DMS 273 treated with DMSO at 0.1 percent for 48 hours (cell line): ENCODE results near the gene RASIP1.
"Not testable (repeated sequence)": the region's sequence is repeated elsewhere in the genome, so short reads cannot be mapped to it uniquely, and the experiment has no call there.

Experiments
- DNase-seq: peaks from one replicate; lab custom pipeline; 2025; lab: John Stamatoyannopoulos, UW

The RASIP1 gene

GRCh38 chr19:48740164-48740972 lies at the start of gene RASIP1:
Gene RASIP1 (minus strand): TSS chr19:48740610. CDS start chr19:48740282, 328 bp downstream.
- no peak for DNase-seq

GRCh38 chr19:48787331-48787730 lies 46.9 kb upstream of the RASIP1 start:
- DNase-seq = not testable (repeated sequence)

- DNase-seq = not testable (repeated sequence)
These were observed 46.0 kb upstream of the RASIP1 start for GRCh38 chr19:48786422-48786821.

- DNase-seq = no peak
These were observed 44.1 kb upstream of the RASIP1 start for GRCh38 chr19:48784527-48784926.

- DNase-seq = no peak
These were observed 40.4 kb upstream of the RASIP1 start for GRCh38 chr19:48780631-48781391.

GRCh38 chr19:48779636-48780035 lies 39.2 kb upstream of the RASIP1 start:
- DNase-seq = no peak

GRCh38 chr19:48777720-48778119 lies 37.3 kb upstream of the RASIP1 start:
- no peak for DNase-seq

- no peak for DNase-seq
These were observed 36.7 kb upstream of the RASIP1 start for GRCh38 chr19:48777139-48777538.

- DNase-seq = no peak
These were observed 32.1 kb upstream of the RASIP1 start for GRCh38 chr19:48772503-48772953.

- no peak for DNase-seq
These were observed 30.5 kb upstream of the RASIP1 start for GRCh38 chr19:48770734-48771472.

- no peak for DNase-seq
These were observed 29.9 kb upstream of the RASIP1 start for GRCh38 chr19:48770266-48770665.

- no peak for DNase-seq
These were observed 28.7 kb upstream of the RASIP1 start for GRCh38 chr19:48768994-48769713.

GRCh38 chr19:48768171-48768753 lies 27.9 kb upstream of the RASIP1 start:
- DNase-seq = not testable (repeated sequence)

- DNase-seq = not testable (repeated sequence)
These were observed 25.4 kb upstream of the RASIP1 start for GRCh38 chr19:48765816-48766215.

GRCh38 chr19:48760504-48761205 lies 20.2 kb upstream of the RASIP1 start:
- no peak for DNase-seq

GRCh38 chr19:48757741-48758144 lies 17.3 kb upstream of the RASIP1 start:
- no peak for DNase-seq

- DNase-seq = no peak
These were observed 16.8 kb upstream of the RASIP1 start for GRCh38 chr19:48757089-48757675.

- DNase-seq = no peak
These were observed 16.3 kb upstream of the RASIP1 start for GRCh38 chr19:48756686-48757085.

- no peak for DNase-seq
These were observed 15.8 kb upstream of the RASIP1 start for GRCh38 chr19:48756212-48756611.

- no peak for DNase-seq
These were observed 15.4 kb upstream of the RASIP1 start for GRCh38 chr19:48755787-48756186.
